Cardiac muscle cell (in vitro differentiated cells and primary cell): ENCODE measurements around the gene MUC4. TPM values are rescaled to one million over a fixed set of nuclear protein-coding genes. Genes with fewer than 3 reads are reported as not detected.

Experiments used
- DNase-seq, 2 donors: peaks; one replicate each; pipeline versions ENCODE4 v3.0.0 to v3.0.0-alpha.2; 2010 to 2017; ENCODE audit warnings: low read depth in 1 of 2, low spot score in 1 of 2
- H3K27ac ChIP-seq: fragments of 200-600 bp; sonication (generic); 2 replicates; pipeline ENCODE4 v1.5.1; 2016
- H3K27me3 ChIP-seq: fragments of 200-600 bp; sonication (generic); 2 replicates; pipeline ENCODE4 v1.6.0; 2016; ENCODE audit warnings: control low read depth
- H3K36me3 ChIP-seq: fragments of 200-600 bp; sonication (generic); 2 replicates; pipeline ENCODE4 v1.5.1; 2016; ENCODE audit warnings: control low read depth
- H3K4me1 ChIP-seq: fragments of 200-600 bp; sonication (generic); 2 replicates; pipeline ENCODE4 v1.8.1; 2017; ENCODE audit warnings: low read depth, mild to moderate bottlenecking, mixed run types
- H3K4me3 ChIP-seq: fragments of 200-600 bp; sonication (generic); 2 replicates; pipeline ENCODE4 v1.5.1; 2016; ENCODE audit warnings: mild to moderate bottlenecking
- H3K9me3 ChIP-seq: fragments of 200-600 bp; sonication (generic); 2 replicates; pipeline ENCODE4 v1.5.1; 2017; ENCODE audit warnings: low read depth, mild to moderate bottlenecking, control low read depth
- CTCF ChIP-seq: IDR thresholded peaks from 2 replicates; pipeline ENCODE4 v1.5.1; 2012; ENCODE audit warnings: low read depth, mild to moderate bottlenecking, low read length
- polyA plus RNA-seq: library from polyadenylated mRNA; unstranded; fragments of >200 nt; fragmentation: Nextera tagmentation; extraction: Ambion mirVana; gene quantifications from 2 replicates; pipeline ENCODE4 v1.2.1, GENCODE V29; 2016
- total RNA-seq: library from RNA; depleted of rRNA; stranded (reverse); fragments of >200 nt; gene quantifications from 2 replicates; pipeline ENCODE4 v1.2.3, GENCODE V29; 2016

Gene MUC4
- total and polyA plus RNA-seq, 2 experiments from 2014 or later: 0.16 TPM; not detected in 1

GRCh38 chr3:195761123-195761566 lies 50.6 kb downstream of the MUC4 start:
- TF ChIP-seq CTCF: no peak
- no peak overlapping the region for H3K27ac ChIP-seq
- DNase-seq: no peak

GRCh38 chr3:195760345-195761122 lies 51.2 kb downstream of the MUC4 start:
- Histone ChIP-seq H3K4me3 (no peak overlapping the region), H3K9me3 (no peaks in the 10 kb centered on the region), H3K36me3 (no peaks in the 10 kb centered on the region), H3K27me3 (no peaks in the 10 kb centered on the region), H3K27ac (no peak overlapping the region), H3K4me1 (no peaks in the 10 kb centered on the region)
- DNase-seq: peak in 1 of 2 donors; percentile 53
- no peak for TF ChIP-seq CTCF

More at GRCh38 chr3:195761123-195761566, 50.6 kb downstream of the MUC4 start:
- Histone ChIP-seq H3K4me3 (no peak overlapping the region), H3K4me1 (no peaks in the 10 kb centered on the region), H3K36me3 (no peaks in the 10 kb centered on the region), H3K9me3 (no peaks in the 10 kb centered on the region), H3K27me3 (no peaks in the 10 kb centered on the region)

GRCh38 chr3:195758721-195759353 lies 52.9 kb downstream of the MUC4 start:
- H3K4me1 ChIP-seq: no peaks in the 10 kb centered on the region
- H3K9me3 ChIP-seq: no peaks in the 10 kb centered on the region
- TF ChIP-seq CTCF: no peak
- no peaks in the 10 kb centered on the region for H3K36me3 ChIP-seq
- H3K27me3 ChIP-seq: no peaks in the 10 kb centered on the region
- no peak for DNase-seq
- H3K4me3 ChIP-seq: no peak overlapping the region
- no peak overlapping the region for H3K27ac ChIP-seq

GRCh38 chr3:195757827-195758226 lies 53.9 kb downstream of the MUC4 start:
- Histone ChIP-seq H3K27me3 (no peaks in the 10 kb centered on the region), H3K9me3 (no peaks in the 10 kb centered on the region), H3K27ac (no peak overlapping the region), H3K4me3 (no peak overlapping the region), H3K4me1 (no peaks in the 10 kb centered on the region), H3K36me3 (no peaks in the 10 kb centered on the region)
- DNase-seq: no peak
- no peak for TF ChIP-seq CTCF

- no peaks in the 10 kb centered on the region for H3K4me1 ChIP-seq
- no peak overlapping the region for H3K4me3 ChIP-seq
- no peaks in the 10 kb centered on the region for H3K27me3 ChIP-seq
Measured at GRCh38 chr3:195757438-195757770, 54.3 kb downstream of the MUC4 start.

More at GRCh38 chr3:195757438-195757770, 54.3 kb downstream of the MUC4 start:
- no peaks in the 10 kb centered on the region for H3K9me3 ChIP-seq
- no peak for DNase-seq
- H3K36me3 ChIP-seq: no peaks in the 10 kb centered on the region
- no peak for TF ChIP-seq CTCF
- no peak overlapping the region for H3K27ac ChIP-seq
